SH-SY5Y (cell line): ENCODE measurements around the gene MYL11.

ENCODE experiments used
- GATA2 ChIP-seq: IDR thresholded peaks from 2 replicates; pipeline ENCODE4 v1.6.1; 2011; ENCODE audit warnings: mild to moderate bottlenecking, low read depth, low read length
- GATA3 ChIP-seq: IDR thresholded peaks from 2 replicates; pipeline ENCODE4 v1.6.1; 2011; ENCODE audit warnings: low read depth, mild to moderate bottlenecking, low read length, moderate library complexity

MYL11 gene

GRCh38 chr16:30377812-30378235, 3.2 kb downstream of the MYL11 start:
- TF ChIP-seq GATA3 (no peak), GATA2 (no peak; the same call in 1 of the 2 replicates)

- peak; percentile 53 for TF ChIP-seq GATA2
- TF ChIP-seq GATA3, result no peak
Observed at GRCh38 chr16:30378236-30379157, 3.9 kb downstream of the MYL11 start.

GRCh38 chr16:30379158-30379783, 4.7 kb downstream of the MYL11 start:
- TF ChIP-seq GATA2 (no peak), GATA3 (no peak)

GRCh38 chr16:30380072-30380802, 5.6 kb downstream of the MYL11 start:
- no peak for TF ChIP-seq GATA2
- TF ChIP-seq GATA3, result no peak

GRCh38 chr16:30380803-30381208, 6.2 kb downstream of the MYL11 start:
- no peak for TF ChIP-seq GATA3
- no peak for TF ChIP-seq GATA2

GRCh38 chr16:30381291-30382041, 6.9 kb downstream of the MYL11 start:
- no peak for TF ChIP-seq GATA2
- TF ChIP-seq GATA3, result no peak

- TF ChIP-seq GATA3 (no peak), GATA2 (no peak)
Observed at GRCh38 chr16:30382111-30382881, 7.7 kb downstream of the MYL11 start, which contains the start of gene SEPTIN1. SEPTIN1 (minus strand) TSS chr16:30382561; CDS start chr16:30382542, 19 bp downstream.

GRCh38 chr16:30383521-30383920, 8.9 kb downstream of the MYL11 start:
- TF ChIP-seq GATA3 (no peak), GATA2 (no peak)

GRCh38 chr16:30394592-30395154, 20.1 kb downstream of the MYL11 start:
- TF ChIP-seq GATA3 (no peak), GATA2 (no peak)

GRCh38 chr16:30395155-30395991, 20.8 kb downstream of the MYL11 start, which contains the start of gene ZNF48:
ZNF48 (plus strand) TSS chr16:30395420; CDS start chr16:30395795, 375 bp downstream.
- no peak for TF ChIP-seq GATA2
- TF ChIP-seq GATA3, result no peak

- TF ChIP-seq GATA2, result peak; percentile 80
- TF ChIP-seq GATA3, result no peak
Observed at GRCh38 chr16:30395992-30396585, 21.5 kb downstream of the MYL11 start.
